NB4 (cell line): ENCODE data around the gene TSSK2.
"Not testable (repeated sequence)": the region's sequence is repeated elsewhere in the genome, so short reads cannot be mapped to it uniquely, and the experiment has no call there.

Experiments
- DNase-seq: peaks from one replicate; pipeline ENCODE4 v3.0.0; 2010; ENCODE audit warnings: low read depth
- H3K4me3 ChIP-seq: one replicate; pipeline ENCODE4 v1.5.1; 2011; ENCODE audit warnings: mild to moderate bottlenecking, low read depth, low read length, moderate library complexity
- CTCF ChIP-seq: IDR thresholded peaks from one replicate; pipeline ENCODE4 v1.5.1; 2012; ENCODE audit warnings: low read depth, low read length
- MAX ChIP-seq: IDR thresholded peaks from 2 replicates; pipeline ENCODE4 v1.6.1; 2011; ENCODE audit warnings: low read depth, low read length
- MYC ChIP-seq: IDR thresholded peaks from 2 replicates; pipeline ENCODE4 v1.6.1; 2011; ENCODE audit warnings: low read depth, low read length
- POLR2A ChIP-seq: IDR thresholded peaks from 2 replicates; pipeline ENCODE4 v1.6.1; 2011; ENCODE audit warnings: mild to moderate bottlenecking; ENCODE audit not compliant: insufficient read length; ENCODE audit errors: extremely low read depth

TSSK2 gene

GRCh38 chr22:19130959-19131684 lies at the start of gene TSSK2:
Gene TSSK2 (plus strand): TSS chr22:19131308. CDS start chr22:19131400, 92 bp downstream.
- no peak within 1 kb of the TSS for H3K4me3 ChIP-seq
- TF ChIP-seq POLR2A (no peak), MYC (no peak), CTCF (no peak), MAX (no peak)
- DNase-seq, result no peak

GRCh38 chr22:19081351-19081750 lies 49.8 kb upstream of the TSSK2 start:
- TF ChIP-seq CTCF, result no peak
- TF ChIP-seq POLR2A, result no peak
- TF ChIP-seq MYC, result no peak
- TF ChIP-seq MAX, result no peak
- H3K4me3 ChIP-seq, result no peak overlapping the region
- DNase-seq, result no peak

GRCh38 chr22:19082101-19082500 lies 49.0 kb upstream of the TSSK2 start:
- TF ChIP-seq MAX, result no peak
- no peak for TF ChIP-seq POLR2A
- TF ChIP-seq MYC, result no peak
- TF ChIP-seq CTCF, result no peak
- no peak for DNase-seq
- no peak overlapping the region for H3K4me3 ChIP-seq

- DNase-seq, result no peak
- H3K4me3 ChIP-seq, result no peak overlapping the region
- TF ChIP-seq CTCF, result no peak
- no peak for TF ChIP-seq MAX
- TF ChIP-seq POLR2A, result no peak
- no peak for TF ChIP-seq MYC
These were observed 48.3 kb upstream of the TSSK2 start for GRCh38 chr22:19082793-19083192.

- not testable (repeated sequence) for H3K4me3 ChIP-seq, DNase-seq
These were observed 47.0 kb upstream of the TSSK2 start for GRCh38 chr22:19084126-19084525.

GRCh38 chr22:19084586-19084985 lies 46.5 kb upstream of the TSSK2 start:
- not testable (repeated sequence) for DNase-seq

GRCh38 chr22:19085233-19085718 lies 45.8 kb upstream of the TSSK2 start:
- TF ChIP-seq MAX (0 out of 2 replicates have a peak, but pooled peaks have one; percentile 23), POLR2A (no peak), MYC (no peak), CTCF (peak; percentile 52)
- H3K4me3 ChIP-seq, result peak overlapping the region; percentile 38
- DNase-seq, result peak; percentile 79

More at GRCh38 chr22:19084586-19084985, 46.5 kb upstream of the TSSK2 start:
- not testable (repeated sequence) for H3K4me3 ChIP-seq
